Measurements from ENCODE around the gene THRAP3.

The THRAP3 gene

DNA sequence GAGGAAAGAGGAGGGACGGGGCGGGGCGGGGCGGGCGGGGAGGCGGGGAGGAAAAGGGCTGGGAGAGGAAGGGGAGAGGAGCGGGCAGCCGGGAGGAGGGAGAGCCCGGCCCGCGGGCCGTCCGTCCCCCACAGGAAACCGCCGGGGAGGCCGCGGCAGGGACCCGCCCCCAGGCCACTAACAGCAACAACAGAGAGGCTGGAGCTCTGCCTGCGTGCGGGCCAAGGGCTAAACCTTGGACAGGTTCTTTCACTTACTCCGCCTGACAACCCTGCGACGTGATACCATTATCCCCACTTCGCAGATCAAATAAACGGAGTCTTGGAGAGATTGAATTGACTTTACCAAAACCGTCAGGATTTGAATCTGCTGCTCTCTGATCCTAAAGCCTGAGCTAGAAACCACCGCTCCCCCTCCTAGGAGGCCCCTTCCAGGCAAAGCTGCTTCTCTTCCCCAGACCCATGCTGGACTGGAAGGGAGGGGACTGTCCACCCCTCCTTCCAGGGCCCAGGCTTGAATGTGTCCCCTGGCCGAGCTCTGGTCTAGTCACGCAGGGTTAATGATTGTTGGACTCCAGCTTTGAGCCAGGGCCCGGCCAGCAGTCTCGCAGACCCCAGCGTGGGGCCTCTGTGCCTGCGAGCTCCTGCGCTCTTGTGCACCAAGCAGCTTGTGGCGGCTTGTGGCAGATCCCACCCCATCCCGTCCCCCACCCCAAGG, 99.6 kb downstream of the THRAP3 start, which contains the start of gene EVA1B:
Gene EVA1B (minus strand): TSS at position 10 of the 717 bp plus-strand sequence. CDS start 608 bp downstream, outside the sequence.
- peak in 22 of 51 donors; percentile 9 to 55 (median 40) for DNase-seq

DNA sequence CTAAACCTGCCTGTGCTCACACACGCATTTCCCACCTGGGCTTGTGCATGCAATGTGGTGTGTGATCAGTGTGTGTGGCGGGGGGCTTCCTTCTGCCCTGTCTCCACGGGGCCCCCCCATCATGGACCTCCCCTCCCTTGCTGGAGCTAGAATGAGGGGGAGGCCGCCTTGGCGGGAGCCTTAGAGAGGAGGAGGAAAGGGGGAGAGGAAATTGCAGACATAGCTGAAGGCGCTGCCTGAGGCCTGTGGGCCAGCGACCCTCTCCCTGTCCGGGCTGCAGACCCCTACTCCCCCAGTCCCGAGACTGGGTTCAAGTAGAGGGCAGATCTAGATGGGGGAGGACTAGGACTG, 100.1 kb downstream of the THRAP3 start:
- no peak for DNase-seq

DNA sequence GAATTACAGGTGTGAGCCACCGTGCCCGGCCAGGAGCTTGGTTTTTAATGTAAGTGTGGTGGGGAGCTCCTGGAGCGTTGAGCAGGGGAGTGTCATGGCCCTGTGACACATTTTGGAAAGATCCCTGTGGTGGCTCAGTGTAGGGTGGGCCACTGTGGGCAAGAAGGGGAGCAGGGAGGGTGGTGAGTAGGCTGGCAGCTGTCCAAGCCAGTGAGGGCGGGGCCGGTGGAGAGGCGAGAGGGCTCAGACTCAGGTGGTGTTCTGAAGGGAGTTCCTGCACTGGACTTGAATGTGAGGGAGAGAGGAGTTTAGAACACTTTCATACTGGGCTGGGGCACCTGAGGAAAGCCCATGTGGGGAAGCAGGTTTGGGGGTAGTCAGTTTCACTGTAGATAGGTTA, 102.3 kb downstream of the THRAP3 start:
- no peak for DNase-seq

DNA sequence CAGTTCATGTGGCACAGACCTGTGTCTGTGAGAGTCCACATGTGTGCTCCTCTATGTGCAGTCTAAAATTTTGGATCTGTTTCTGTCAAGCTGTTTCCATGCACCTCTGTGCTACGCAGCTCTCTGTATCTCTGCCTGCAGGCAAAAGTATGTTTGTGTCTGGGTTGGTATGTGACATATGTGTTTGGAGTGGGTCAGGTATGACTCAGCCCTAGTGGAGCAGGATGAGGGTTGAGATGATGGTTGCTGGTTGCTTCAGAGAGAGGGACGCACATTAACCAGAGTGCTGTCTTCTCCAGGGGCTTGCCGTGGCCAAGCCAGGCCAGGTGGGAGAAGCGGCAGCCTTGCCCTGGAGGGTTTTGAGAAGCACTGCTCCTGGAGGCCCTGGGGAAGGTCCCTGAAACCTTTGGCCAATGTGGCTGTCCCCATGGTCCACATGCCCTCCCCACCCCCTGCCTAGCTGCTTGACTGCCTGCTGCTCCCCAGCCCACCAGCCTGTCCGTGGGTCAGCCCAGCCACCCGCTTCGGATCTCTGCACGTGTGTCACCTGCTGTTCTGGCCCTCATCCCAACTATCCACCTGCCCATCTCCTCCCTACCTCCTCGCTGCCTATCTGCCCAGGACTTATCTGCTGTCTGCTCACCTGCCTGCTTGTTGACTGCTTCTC, 103.3 kb downstream of the THRAP3 start:
- no peak for DNase-seq

DNA sequence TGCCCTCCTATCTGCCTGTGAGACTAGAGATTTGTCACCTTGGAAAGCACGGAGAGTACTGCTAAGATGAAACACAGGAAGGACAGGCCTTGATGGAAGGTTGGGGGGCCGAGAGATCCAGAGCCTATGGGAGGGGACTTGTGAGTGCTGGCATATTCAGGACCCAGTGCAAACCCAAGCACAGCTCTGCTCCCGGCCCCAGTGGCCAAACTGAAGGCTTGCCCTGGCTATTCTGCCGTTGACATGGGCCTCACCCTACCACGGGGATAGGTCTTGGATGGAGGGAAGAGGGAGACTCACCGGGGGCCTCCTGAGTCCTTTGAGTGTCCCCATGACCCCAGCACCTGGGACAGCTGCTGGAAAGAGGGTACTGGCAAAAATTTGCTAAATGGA, 103.8 kb downstream of the THRAP3 start:
- no peak for DNase-seq

DNA sequence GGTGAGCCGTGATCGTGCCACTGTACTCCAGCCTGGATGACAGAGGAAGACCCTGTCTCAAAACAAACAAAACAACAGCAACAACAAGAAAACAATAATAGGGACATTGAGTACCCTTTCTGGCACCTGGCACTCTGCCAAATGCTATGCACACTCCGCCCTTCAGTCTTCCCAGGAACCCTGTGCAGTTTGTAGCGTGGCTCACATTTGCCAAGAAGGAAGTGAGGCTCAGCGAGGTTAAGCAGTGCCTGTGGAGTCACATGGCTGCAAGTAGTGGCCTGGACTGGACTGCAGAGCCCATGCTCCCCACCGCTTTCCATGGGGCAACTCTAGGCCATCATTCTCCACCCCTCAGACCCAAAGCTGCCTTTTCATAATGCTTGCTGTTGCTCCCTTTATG, 104.5 kb downstream of the THRAP3 start:
- DNase-seq, result peak in 1 of 51 donors; percentile 12

DNA sequence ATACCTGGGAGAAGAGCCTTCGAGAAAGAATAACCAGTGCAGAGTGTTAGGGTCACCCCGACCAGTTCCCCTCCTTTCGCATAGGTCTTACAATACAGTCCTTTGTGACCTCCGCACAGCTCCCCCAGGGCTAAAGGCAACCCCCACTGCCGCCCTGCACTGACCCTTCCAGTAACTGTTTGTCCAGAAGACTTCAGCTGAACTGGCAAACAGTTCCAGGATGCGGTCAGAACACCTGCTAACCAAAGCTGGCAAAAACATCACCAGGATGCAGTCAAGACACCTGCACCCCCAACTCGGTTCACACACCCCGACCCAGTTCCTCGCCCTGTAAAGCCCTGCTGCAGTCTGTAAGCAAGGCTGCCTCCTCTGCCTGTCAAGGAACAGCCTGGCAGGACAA, 105.6 kb downstream of the THRAP3 start:
- DNase-seq, result no peak

DNA sequence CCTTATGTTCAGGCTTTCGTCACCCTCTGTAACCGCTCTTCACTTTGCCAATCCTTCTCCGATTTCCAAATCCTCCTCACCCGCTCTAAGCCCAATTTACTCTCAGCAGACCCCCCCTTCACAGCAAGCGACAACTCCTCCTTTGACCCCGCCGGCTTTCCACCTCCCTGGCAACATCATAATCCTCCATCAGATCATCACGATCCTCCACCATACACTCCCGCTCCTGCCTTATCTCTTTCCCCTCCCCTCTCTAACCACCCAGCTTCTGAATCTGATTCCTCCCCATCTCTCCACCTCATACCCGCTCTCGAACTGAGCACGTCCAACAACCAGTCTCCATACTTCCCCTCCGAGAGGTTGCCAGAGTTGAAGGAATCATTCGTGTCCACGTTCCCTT, 106.7 kb downstream of the THRAP3 start:
- DNase-seq, result no peak

DNA sequence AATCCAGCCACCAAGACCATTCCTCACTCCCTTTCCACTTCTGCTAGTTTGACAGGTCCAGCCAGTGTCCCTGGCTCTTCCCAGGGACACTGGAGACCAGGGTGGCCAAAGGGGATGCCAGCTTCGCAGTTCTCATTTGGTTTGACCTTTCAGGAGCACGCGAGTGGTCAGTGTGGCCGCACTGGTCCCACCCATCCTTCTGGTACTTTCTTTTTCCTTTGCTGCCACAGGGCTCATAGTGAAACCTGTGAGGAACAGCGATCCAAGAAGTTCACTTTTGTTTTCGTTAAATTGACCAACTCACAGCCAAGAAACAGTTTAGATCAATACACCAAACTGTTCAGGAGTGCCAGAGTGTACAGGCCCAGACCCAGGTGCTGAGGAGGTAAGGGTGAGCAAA, 113.6 kb downstream of the THRAP3 start:
- no peak for DNase-seq

DNA sequence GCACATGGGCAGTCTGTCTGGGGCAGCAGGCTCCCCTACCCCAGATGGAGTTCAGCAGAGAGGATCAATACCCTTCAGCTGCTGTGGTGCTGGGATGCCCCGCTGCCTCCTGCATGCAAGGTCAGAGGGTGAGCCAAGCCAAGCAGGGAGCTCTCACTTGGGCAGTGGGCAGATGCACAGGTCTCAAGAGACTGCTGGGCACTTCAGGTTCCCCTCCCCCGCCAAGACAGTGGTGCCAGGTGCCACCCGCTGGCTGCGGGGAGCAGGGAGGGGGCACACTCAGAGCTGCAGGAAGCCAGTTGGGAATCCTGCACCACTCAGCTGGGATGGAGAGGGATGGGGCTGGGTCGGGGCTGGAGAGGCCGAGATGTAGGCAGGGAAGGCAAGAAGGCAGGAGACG, 115.0 kb downstream of the THRAP3 start:
- no peak for DNase-seq

DNA sequence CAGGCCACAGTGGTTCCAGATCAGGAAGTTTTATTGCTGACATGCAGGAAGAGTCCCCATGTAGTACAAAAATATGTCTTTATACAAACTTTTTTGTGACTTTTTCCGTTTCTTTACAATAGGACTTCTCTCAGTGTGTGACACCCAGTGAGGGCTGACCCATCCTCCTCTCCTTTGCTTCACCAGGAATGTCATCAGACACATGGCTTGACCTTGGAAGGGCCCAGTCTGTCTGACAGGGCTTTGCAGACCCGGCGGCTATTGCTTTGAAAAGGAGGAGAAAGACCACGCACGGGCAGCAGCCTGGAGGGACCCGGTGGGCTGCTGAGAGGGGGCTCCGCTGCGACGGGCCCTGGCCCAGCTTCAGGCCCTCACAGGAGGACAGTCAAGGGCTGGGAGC, 115.4 kb downstream of the THRAP3 start:
- no peak for DNase-seq

DNA sequence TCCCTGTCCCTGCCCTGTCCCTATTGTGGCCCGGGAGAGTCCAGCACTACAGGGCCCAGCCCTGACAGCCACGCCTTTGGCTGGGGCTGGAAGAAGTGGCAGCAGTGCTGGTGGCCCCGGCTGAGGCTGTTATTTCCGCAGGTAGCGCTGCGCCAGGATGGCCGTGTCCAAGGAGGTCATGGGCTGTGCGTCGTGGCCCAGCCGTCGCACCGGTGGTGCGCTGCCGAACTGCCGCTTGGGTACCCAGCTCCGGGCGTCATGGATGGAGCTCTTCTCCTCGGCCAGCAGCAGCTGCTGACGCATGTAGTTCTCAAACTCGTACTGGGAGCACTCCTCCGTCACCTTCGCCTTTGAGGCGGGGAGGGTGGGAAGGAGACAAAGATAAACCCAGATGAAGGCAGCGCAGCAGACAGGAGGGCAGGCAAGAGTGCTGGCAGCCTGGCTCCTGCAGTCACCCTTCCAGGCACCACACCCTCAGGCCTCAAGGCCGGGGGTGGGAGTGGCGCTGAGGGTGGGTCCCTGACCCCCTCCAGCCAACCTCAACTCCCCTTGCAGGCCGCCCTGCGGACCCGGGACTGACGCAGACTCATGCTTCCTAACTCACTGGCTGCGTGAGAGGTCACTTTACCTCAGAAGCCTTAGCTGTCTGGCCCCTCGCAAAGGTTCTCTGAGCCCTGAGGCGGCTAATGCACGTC, 117.5 kb downstream of the THRAP3 start:
- no peak for DNase-seq

DNA sequence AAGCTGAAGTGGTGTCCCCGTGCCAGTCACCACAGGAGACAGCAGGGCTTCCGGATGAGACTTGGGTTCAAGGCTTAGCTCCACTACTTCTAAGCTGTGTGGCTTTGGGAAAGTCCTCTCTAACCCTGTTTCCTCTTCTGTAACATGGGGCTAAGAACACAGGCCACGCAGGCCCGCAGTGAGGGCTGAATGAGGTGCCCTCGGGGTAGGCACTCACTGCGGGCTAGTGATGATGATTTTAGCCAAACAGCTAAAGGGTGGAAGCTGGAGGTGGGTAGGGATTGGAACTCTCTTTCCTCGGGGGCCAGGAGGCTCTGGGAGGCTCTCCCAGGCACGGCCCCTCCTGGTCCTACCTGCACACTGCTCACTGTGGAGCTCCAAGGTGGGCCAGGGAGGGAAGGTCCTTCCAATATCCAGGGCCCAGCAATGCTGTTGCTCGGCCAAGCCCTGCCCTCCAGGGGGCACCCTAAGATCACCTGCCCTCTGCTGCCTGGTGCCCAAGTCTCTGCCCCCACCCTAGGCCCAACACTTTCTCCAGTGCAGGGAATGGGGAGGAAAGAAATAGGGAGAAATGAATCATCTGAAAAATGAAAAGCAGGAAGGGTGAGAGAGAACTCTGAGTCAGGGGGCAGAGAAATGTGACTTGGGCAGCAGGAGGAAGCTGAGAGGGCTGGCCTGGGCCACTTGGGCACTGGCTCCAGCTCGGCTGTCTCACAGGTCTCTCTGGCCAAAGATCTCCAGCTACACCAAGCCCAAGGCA, 118.4 kb downstream of the THRAP3 start:
- peak in 17 of 51 donors; percentile 5 to 60 (median 29) for DNase-seq

DNA sequence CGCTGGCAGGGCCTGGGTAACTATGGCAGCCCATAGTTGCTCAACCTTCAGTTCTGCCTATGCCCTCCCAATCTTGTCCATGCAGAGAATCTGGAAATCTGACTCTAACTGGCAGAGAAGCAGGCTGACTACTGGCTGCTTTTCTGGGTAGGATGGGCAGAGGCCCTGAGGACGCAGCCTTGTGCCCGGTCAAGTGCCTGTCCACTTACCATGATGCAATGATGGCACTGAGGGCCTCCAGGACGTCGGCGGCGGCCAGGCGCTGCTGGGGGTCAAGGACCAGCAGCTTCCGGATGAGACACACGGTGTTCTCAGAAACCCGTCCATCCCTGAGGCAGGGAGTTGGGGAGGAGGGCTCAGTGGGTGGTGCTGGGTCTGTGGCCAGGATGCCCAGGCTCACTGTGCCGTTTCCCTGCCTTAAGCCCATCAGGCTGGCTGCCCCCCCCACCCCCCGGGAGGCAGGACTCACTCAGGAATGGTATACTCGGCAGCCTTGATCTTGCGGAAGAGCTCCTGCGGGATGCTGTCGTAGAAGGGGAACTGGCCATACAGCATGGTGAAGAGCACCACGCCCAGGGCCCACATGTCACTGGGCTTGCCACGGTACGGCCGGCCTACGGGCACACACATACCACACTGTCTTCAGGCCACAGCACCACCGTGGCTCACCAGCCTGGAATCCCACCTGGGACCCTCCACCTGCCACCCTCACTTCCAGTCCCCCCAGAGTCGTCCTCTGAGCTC, 119.6 kb downstream of the THRAP3 start:
- DNase-seq, result no peak

DNA sequence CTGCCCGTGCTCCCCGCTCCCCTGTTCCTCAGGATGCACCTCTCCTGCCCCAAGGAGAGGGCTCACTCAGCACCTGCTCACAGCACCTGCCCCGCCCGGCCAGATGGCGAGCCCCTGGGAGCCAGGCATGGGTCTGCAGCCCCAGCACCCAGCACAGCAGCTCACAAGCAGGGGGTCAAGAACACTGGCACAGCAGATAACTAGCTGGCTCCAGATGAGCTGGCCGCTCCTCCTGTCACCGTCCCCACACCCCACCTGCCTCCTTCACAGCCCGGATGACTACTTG, 120.1 kb downstream of the THRAP3 start:
- DNase-seq, result no peak

DNA sequence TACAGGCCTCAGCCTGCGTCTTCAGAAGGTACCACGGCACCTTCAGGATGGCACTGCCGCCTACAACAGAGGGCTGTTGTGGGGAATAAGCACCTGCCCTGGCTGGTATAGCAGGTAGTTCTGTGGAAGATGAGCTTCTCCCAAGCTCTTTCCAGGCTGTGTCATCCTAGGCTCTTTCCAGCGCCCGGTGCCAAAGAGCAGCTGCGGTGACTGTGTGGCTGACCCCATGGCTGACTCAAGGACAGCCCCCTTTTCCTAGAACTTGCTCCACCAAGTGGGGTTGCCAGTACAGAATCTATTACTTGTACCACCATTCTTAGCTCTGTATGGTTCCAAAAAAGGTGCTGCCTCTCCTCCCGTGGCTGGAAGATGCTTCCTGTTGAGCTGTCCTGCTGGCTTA, 121.1 kb downstream of the THRAP3 start:
- no peak for DNase-seq

DNA sequence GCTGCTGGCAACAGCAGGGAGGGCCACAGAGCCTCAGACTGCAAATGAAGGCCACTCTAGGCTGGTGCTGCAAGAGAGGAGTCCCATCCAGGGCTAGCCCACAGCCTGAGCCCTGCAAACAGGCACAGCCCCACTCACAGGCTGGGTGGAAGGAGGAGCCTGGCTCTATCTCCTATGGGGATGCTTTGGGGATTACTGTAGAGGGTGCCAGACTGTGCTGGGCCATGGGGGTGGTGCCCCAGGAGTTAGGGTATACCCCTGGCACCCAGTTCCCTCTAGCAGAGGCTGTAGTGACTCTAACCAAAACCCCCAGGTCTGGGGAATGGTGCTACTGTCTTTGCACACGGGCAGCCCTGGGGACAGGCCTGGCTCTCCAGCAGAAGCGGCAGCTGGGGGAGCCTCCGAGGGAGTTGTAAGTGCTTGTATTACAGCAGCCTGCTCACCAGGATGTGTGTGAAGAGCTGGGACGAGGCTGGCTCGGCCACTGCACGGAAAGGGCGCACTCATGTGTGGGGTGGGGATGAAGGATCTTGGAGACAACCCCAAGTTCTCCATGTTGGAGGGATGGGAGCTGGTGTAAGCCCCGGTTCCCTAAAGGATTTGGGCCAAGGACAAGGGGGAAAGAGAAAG, 122.6 kb downstream of the THRAP3 start:
- DNase-seq, result no peak

DNA sequence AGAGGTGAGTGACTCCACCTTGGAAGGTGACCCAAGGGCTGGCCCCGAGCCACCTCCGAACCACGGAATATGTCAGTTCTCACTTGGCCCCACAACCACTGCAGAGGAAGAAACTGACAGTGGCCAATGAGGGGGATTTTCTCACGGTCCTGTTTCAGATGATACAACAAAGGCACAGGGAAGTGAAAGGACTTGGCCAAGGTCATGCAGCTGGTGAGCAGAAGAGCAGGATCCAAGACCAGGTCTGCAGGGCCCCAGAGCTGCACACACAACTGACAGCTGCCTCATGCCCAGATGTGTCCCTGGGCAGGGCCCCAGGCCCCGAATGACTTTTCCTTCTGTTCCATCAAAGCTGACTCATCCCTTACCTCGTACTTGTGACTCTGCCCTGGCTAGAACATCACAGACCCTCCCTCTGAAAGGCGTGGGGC, 125.0 kb downstream of the THRAP3 start:
- DNase-seq, result no peak

DNA sequence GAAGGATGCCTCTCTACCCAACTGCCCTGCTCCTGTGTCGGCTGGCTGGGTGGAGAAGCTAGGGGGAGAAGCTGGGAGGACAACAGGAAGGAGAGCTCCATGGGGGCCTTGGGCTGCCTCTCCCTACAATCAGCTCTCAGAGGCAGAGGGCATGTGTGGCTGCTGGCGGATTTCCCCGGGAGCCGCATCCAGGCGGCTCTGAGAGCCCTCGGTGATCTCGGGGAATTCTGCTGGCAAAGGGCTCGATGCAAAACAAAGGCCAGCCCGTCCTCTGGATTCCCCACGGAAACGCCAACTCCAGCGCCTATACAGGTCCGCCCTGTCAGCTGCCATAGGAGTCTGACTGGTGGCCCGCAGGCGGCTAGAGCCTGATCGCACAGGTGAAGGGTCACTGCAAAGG, 125.6 kb downstream of the THRAP3 start:
- peak in 3 of 51 donors; percentile 9 to 13 (median 12) for DNase-seq

DNA sequence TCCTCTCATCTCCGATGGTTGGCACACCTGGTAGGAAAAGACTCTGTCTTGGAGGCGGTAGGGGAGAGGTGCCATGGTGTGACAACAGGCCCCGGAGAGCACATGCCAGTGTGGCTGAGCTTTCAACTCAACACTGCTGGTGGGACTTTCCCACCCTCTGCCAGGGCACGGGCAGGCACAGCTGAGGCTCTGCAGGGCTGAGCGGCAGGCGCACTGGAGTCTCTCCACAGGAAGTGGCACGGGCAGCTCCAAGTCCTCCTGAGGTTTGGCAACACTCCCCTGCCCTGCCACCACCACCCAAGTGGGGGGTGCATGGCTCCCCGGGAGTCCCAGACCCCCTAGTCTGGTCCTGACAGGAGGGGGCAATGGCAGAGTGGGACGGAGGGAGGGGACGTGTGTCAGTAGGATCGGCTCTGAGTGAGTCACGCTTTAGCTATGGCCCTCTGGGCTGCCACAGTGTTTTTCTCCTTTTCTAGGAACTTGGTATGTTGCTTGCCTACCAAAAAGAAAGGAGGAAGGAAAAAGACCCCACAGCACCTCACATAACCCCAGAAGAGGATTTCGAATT, 126.5 kb downstream of the THRAP3 start:
- peak in 5 of 51 donors; percentile 18 to 59 (median 36) for DNase-seq
